HepG2 (cell line): Measurements from ENCODE around the gene CPSF6. TPM values are rescaled to one million over a fixed set of nuclear protein-coding genes. Genes with fewer than 3 reads are reported as not detected.

Experiments used
- ATM ChIP-seq: fragments of 450-650 bp; IDR thresholded peaks from 2 replicates; pipeline ENCODE4 v1.7.1; 2017; ENCODE audit warnings: mild to moderate bottlenecking, borderline replicate concordance
- DMAP1 ChIP-seq: IDR thresholded peaks from 2 replicates; pipeline ENCODE4 v1.6.1; 2016
- FOXA3 ChIP-seq: IDR thresholded peaks from 2 replicates; pipeline ENCODE4 v1.6.1; 2016; ENCODE audit warnings: missing genetic modification reagents, missing compliant biosample characterization
- FOXK1 ChIP-seq: sonication (generic); formaldehyde crosslinking; IDR thresholded peaks from 2 replicates; pipeline ENCODE4 v1.4.0; 2020; ENCODE audit warnings: low read depth, missing genetic modification reagents, borderline replicate concordance
- GATAD1 ChIP-seq: IDR thresholded peaks from 2 replicates; pipeline ENCODE4 v1.6.1; 2016; ENCODE audit warnings: missing genetic modification reagents, missing compliant biosample characterization
- GFI1 ChIP-seq: sonication (generic); formaldehyde crosslinking; IDR thresholded peaks from 2 replicates; pipeline ENCODE4 v1.5.0; 2020; ENCODE audit warnings: missing genetic modification reagents, mild to moderate bottlenecking, borderline replicate concordance
- KDM5B ChIP-seq: sonication (generic); formaldehyde crosslinking; IDR thresholded peaks from 2 replicates; pipeline ENCODE4 v1.4.0; 2020; ENCODE audit warnings: missing genetic modification reagents, mild to moderate bottlenecking, borderline replicate concordance
- MTA3 ChIP-seq: sonication (generic); formaldehyde crosslinking; IDR thresholded peaks from 2 replicates; pipeline ENCODE4 v1.4.0; 2020; ENCODE audit warnings: missing genetic modification reagents
- NR2C2 ChIP-seq: sonication (generic); formaldehyde crosslinking; IDR thresholded peaks from 2 replicates; pipeline ENCODE4 v1.4.0; 2020; ENCODE audit warnings: missing genetic modification reagents, mild to moderate bottlenecking, moderate library complexity, borderline replicate concordance
- NRL ChIP-seq: sonication (generic); formaldehyde crosslinking; IDR thresholded peaks from 2 replicates; pipeline ENCODE4 v1.5.0; 2020; ENCODE audit warnings: missing genetic modification reagents, mild to moderate bottlenecking, moderate library complexity, borderline replicate concordance
- PAWR ChIP-seq: sonication (generic); formaldehyde crosslinking; IDR thresholded peaks from 2 replicates; pipeline ENCODE4 v1.4.0; 2020; ENCODE audit warnings: missing genetic modification reagents, mild to moderate bottlenecking, borderline replicate concordance
- PCBP1 ChIP-seq: fragments of 200-400 bp; formaldehyde crosslinking; IDR thresholded peaks from 2 replicates; pipeline ENCODE4 v1.6.1; 2017; ENCODE audit warnings: mild to moderate bottlenecking, low read depth, low read length, borderline replicate concordance
- PHB2 ChIP-seq: fragments of 450-650 bp; IDR thresholded peaks from 2 replicates; pipeline ENCODE4 v1.6.1; 2018; ENCODE audit not compliant: partially characterized antibody
- SNAI1 ChIP-seq: sonication (generic); formaldehyde crosslinking; IDR thresholded peaks from 2 replicates; pipeline ENCODE4 v1.5.0; 2020; ENCODE audit warnings: mild to moderate bottlenecking, missing genetic modification reagents, borderline replicate concordance
- YEATS4 ChIP-seq: sonication (generic); formaldehyde crosslinking; IDR thresholded peaks from 2 replicates; pipeline ENCODE4 v1.4.0; 2020; ENCODE audit warnings: missing genetic modification reagents, borderline replicate concordance
- ZFP36L1 ChIP-seq: sonication (generic); formaldehyde crosslinking; IDR thresholded peaks from 2 replicates; pipeline ENCODE4 v1.8.0; 2022; ENCODE audit warnings: mild to moderate bottlenecking, missing genetic modification reagents, moderate library complexity
- ZNF138 ChIP-seq: sonication (generic); formaldehyde crosslinking; IDR thresholded peaks from 2 replicates; pipeline ENCODE4 v1.5.0; 2020; ENCODE audit warnings: mild to moderate bottlenecking, low read depth, missing genetic modification reagents
- ZNF296 ChIP-seq: sonication (generic); formaldehyde crosslinking; conservative IDR thresholded peaks from 2 replicates; pipeline ENCODE4 v1.5.0; 2020; ENCODE audit warnings: mild to moderate bottlenecking, missing genetic modification reagents
- ZNF329 ChIP-seq: sonication (generic); formaldehyde crosslinking; IDR thresholded peaks from 2 replicates; pipeline ENCODE4 v1.9.0; 2021; ENCODE audit warnings: low read depth, mild to moderate bottlenecking, missing genetic modification reagents
- ZNF33B ChIP-seq: sonication (generic); formaldehyde crosslinking; IDR thresholded peaks from 2 replicates; pipeline ENCODE4 v1.5.1; 2020; ENCODE audit warnings: mild to moderate bottlenecking, missing genetic modification reagents
- ZNF432 ChIP-seq: sonication (generic); formaldehyde crosslinking; IDR thresholded peaks from 2 replicates; pipeline ENCODE4 v1.5.0; 2020; ENCODE audit warnings: missing genetic modification reagents, mild to moderate bottlenecking, borderline replicate concordance
- ZNF891 ChIP-seq: sonication (generic); formaldehyde crosslinking; IDR thresholded peaks from 2 replicates; pipeline ENCODE4 v1.5.0; 2020; ENCODE audit warnings: mild to moderate bottlenecking, missing genetic modification reagents
- ZSCAN31 ChIP-seq: sonication (generic); formaldehyde crosslinking; IDR thresholded peaks from 2 replicates; pipeline ENCODE4 v1.5.0; 2020; ENCODE audit warnings: low read depth, mild to moderate bottlenecking, missing genetic modification reagents
- polyA plus RNA-seq, 8 experiments: library from polyadenylated mRNA; depleted of rRNA in 3 of 8; stranded (reverse) in 7 of 8; unstranded in 1 of 8; fragments of >200 nt; fragmentation: Illumina TruSeq in 4 of 8; extraction: Trizol in 4 of 8; gene quantifications; 2 replicates each; pipeline versions ENCODE4 v1.2.1 to v1.2.3, GENCODE V29; 2011 to 2016; ENCODE audit warnings: low read depth in 4 of 8, missing spikeins in 1 of 8, mixed read lengths in 1 of 8; ENCODE audit not compliant: insufficient read depth in 1 of 8
- total RNA-seq, 5 experiments: library from RNA; depleted of rRNA; stranded (reverse); fragments of >200 nt; fragmentation: Illumina TruSeq; extraction: Trizol; gene quantifications; 2 replicates each; pipeline ENCODE4 v1.2.3, GENCODE V29; 2016; ENCODE audit warnings: low read depth in 1 of 5
- TF ChIP-seq, protein P1 (sequence below): sonication (generic); formaldehyde crosslinking; IDR thresholded peaks from 2 replicates; pipeline ENCODE4 v1.4.0; 2020; ENCODE audit warnings: missing genetic modification reagents
- TF ChIP-seq, protein P2 (sequence below): IDR thresholded peaks from 2 replicates; pipeline ENCODE4 v1.6.1; 2016; ENCODE audit warnings: mild to moderate bottlenecking

Gene CPSF6
- total and polyA plus RNA-seq, 2 of the 13 experiments (the other 11 are each of a cell fraction or from before 2014, with no cell fraction given): 41.8 to 71.0 TPM

DNA sequence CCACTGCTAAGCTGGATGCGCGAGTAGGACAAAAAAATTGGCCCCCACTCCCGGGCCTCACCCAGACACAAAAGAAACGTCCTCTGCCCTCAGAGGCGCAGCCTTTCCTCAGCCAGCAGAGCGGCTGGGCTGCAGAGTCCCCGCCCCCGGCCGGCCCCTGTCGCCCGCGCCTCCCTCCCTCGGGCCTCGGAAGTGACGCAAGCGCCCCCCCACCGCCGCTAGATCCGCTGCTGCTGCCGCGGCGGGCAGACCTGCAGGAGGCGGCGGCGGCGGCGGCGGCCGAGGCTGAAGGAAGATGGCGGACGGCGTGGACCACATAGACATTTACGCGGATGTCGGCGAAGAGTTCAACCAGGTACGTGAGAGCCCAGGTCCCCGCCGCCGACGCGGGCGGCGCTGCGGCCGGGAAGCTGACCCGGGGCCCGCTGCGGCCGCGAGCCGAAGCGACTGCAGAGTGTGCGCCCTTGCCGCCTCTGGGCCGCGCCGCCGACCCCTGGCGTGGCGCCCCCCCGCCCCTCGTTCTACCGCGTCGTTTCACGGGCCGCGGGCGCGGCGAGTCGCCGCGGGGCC is at the start of gene CPSF6 (continued):
- TF ChIP-seq, protein P1, sequence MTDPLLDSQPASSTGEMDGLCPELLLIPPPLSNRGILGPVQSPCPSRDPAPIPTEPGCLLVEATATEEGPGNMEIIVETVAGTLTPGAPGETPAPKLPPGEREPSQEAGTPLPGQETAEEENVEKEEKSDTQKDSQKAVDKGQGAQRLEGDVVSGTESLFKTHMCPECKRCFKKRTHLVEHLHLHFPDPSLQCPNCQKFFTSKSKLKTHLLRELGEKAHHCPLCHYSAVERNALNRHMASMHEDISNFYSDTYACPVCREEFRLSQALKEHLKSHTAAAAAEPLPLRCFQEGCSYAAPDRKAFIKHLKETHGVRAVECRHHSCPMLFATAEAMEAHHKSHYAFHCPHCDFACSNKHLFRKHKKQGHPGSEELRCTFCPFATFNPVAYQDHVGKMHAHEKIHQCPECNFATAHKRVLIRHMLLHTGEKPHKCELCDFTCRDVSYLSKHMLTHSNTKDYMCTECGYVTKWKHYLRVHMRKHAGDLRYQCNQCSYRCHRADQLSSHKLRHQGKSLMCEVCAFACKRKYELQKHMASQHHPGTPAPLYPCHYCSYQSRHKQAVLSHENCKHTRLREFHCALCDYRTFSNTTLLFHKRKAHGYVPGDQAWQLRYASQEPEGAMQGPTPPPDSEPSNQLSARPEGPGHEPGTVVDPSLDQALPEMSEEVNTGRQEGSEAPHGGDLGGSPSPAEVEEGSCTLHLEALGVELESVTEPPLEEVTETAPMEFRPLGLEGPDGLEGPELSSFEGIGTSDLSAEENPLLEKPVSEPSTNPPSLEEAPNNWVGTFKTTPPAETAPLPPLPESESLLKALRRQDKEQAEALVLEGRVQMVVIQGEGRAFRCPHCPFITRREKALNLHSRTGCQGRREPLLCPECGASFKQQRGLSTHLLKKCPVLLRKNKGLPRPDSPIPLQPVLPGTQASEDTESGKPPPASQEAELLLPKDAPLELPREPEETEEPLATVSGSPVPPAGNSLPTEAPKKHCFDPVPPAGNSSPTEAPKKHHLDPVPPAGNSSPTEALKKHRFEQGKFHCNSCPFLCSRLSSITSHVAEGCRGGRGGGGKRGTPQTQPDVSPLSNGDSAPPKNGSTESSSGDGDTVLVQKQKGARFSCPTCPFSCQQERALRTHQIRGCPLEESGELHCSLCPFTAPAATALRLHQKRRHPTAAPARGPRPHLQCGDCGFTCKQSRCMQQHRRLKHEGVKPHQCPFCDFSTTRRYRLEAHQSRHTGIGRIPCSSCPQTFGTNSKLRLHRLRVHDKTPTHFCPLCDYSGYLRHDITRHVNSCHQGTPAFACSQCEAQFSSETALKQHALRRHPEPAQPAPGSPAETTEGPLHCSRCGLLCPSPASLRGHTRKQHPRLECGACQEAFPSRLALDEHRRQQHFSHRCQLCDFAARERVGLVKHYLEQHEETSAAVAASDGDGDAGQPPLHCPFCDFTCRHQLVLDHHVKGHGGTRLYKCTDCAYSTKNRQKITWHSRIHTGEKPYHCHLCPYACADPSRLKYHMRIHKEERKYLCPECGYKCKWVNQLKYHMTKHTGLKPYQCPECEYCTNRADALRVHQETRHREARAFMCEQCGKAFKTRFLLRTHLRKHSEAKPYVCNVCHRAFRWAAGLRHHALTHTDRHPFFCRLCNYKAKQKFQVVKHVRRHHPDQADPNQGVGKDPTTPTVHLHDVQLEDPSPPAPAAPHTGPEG (CRISPR knock-in tag): no peak
- no peak for TF ChIP-seq MTA3
- no peak for TF ChIP-seq ZFP36L1 (CRISPR knock-in tag)
- TF ChIP-seq KDM5B: peak; percentile 53; the same call in 1 of the 2 replicates
- peak; percentile 47; the same call in 1 of the 2 replicates for TF ChIP-seq GFI1 (CRISPR knock-in tag)
- TF ChIP-seq PHB2: no peak
- TF ChIP-seq NR2C2: no peak
- no peak for TF ChIP-seq PAWR (CRISPR knock-in tag)
- TF ChIP-seq SNAI1 (CRISPR knock-in tag): no peak
- no peak for TF ChIP-seq ZSCAN31
- TF ChIP-seq PCBP1: no peak
- no peak; the same call in 1 of the 2 replicates for TF ChIP-seq NRL (CRISPR knock-in tag)
- peak; percentile 73; the same call in 1 of the 2 replicates for TF ChIP-seq ZNF138 (CRISPR knock-in tag)
- peak; percentile 37; the same call in 1 of the 2 replicates for TF ChIP-seq GATAD1
- TF ChIP-seq FOXK1 (CRISPR knock-in tag): peak; percentile 45; the same call in 1 of the 2 replicates
- TF ChIP-seq, protein P2, sequence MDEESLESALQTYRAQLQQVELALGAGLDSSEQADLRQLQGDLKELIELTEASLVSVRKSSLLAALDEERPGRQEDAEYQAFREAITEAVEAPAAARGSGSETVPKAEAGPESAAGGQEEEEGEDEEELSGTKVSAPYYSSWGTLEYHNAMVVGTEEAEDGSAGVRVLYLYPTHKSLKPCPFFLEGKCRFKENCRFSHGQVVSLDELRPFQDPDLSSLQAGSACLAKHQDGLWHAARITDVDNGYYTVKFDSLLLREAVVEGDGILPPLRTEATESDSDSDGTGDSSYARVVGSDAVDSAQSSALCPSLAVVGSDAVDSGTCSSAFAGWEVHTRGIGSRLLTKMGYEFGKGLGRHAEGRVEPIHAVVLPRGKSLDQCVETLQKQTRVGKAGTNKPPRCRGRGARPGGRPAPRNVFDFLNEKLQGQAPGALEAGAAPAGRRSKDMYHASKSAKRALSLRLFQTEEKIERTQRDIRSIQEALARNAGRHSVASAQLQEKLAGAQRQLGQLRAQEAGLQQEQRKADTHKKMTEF: no peak; the same call in 1 of the 2 replicates
- TF ChIP-seq ZNF432 (CRISPR knock-in tag): no peak
- no peak for TF ChIP-seq ZNF296 (CRISPR knock-in tag)
- no peak for TF ChIP-seq ZNF891 (CRISPR knock-in tag)
- no peak; the same call in none of the 2 replicates for TF ChIP-seq YEATS4
- no peak; the same call in 1 of the 2 replicates for TF ChIP-seq ZNF329 (CRISPR knock-in tag)
- no peak for TF ChIP-seq ZNF33B (CRISPR knock-in tag)
- peak; percentile 48; the same call in 1 of the 2 replicates for TF ChIP-seq DMAP1 (CRISPR knock-in tag)
- TF ChIP-seq FOXA3: no peak
- TF ChIP-seq ATM: no peak
